ENCODE data around the gene FAM236D. TPM values are rescaled to one million over a fixed set of nuclear protein-coding genes. Genes with fewer than 3 reads are reported as not detected.
"Not testable (repeated sequence)": the region's sequence is repeated elsewhere in the genome, so short reads cannot be mapped to it uniquely, and the experiment has no call there.

The FAM236D gene
- total RNA-seq, 1 experiment from 2014 or later = not detected

GRCh38 chrX:72776653-72777466 lies 31.1 kb downstream of the FAM236D start, which contains the start of gene DMRTC1B:
Gene DMRTC1B, plus strand, starts transcription at chrX:72776890. Its CDS starts 68,246 bp downstream, at chrX:72845136.
- peak; percentile 89 for ATAC-seq
- intact Hi-C loops (cut with micrococcal nuclease); DNase-seq (ENCODE audit: low read depth, low spot score); H3K36me3 ChIP-seq (ENCODE audit: control insufficient read depth in 1 of 2, insufficient read depth in 2 of 2, low read length in 2 of 2); H2AFZ ChIP-seq (ENCODE audit: low read depth, low read length, poor library complexity, severe bottlenecking); CTCF ChIA-PET; H3K9ac ChIP-seq (ENCODE audit: low read length); H3K9me2 ChIP-seq (ENCODE audit: insufficient read depth); RAD21 ChIA-PET (ENCODE audit: low non-redundant PET in 1 of 2, low total read pairs in 2 of 2, uncharacterized antibody in 2 of 2, unreplicated experiment in 2 of 2); H3K4me2 ChIP-seq (ENCODE audit: low read length); H3K79me2 ChIP-seq (ENCODE audit: insufficient read depth, low read length); BruUV-seq (replicated peaks); H4K20me1 ChIP-seq (ENCODE audit: insufficient read depth); H3K27ac ChIP-seq (ENCODE audit: low read depth, low read length); H3K27me3 ChIP-seq (ENCODE audit: insufficient read depth, low read length); POLR2A ChIA-PET; H3K9me3 ChIP-seq (ENCODE audit: control insufficient read depth in 1 of 2, insufficient read depth in 1 of 2, low read depth in 1 of 2, low read length in 2 of 2); H3K4me1 ChIP-seq (ENCODE audit: control insufficient read depth in 1 of 2, insufficient read depth in 2 of 2, low read length in 2 of 2); H3K4me3 ChIP-seq (replicated peaks in 1 of 2; ENCODE audit: low read depth in 1 of 2, low read length in 2 of 2): not testable (repeated sequence)

GRCh38 chrX:72760454-72760853 lies 47.6 kb downstream of the FAM236D start:
- H3K4me3 ChIP-seq (replicated peaks in 1 of 2; ENCODE audit: low read depth in 1 of 2, low read length in 2 of 2); BruUV-seq (replicated peaks); intact Hi-C loops (cut with micrococcal nuclease); H3K36me3 ChIP-seq (ENCODE audit: control insufficient read depth in 1 of 2, insufficient read depth in 2 of 2, low read length in 2 of 2); H3K27me3 ChIP-seq (ENCODE audit: insufficient read depth, low read length); H3K9ac ChIP-seq (ENCODE audit: low read length); H3K9me3 ChIP-seq (ENCODE audit: control insufficient read depth in 1 of 2, insufficient read depth in 1 of 2, low read depth in 1 of 2, low read length in 2 of 2); H3K79me2 ChIP-seq (ENCODE audit: insufficient read depth, low read length); ATAC-seq; H3K9me2 ChIP-seq (ENCODE audit: insufficient read depth); POLR2A ChIA-PET; H3K4me1 ChIP-seq (ENCODE audit: control insufficient read depth in 1 of 2, insufficient read depth in 2 of 2, low read length in 2 of 2); H4K20me1 ChIP-seq (ENCODE audit: insufficient read depth); DNase-seq (ENCODE audit: low read depth, low spot score); H2AFZ ChIP-seq (ENCODE audit: low read depth, low read length, poor library complexity, severe bottlenecking); CTCF ChIA-PET; H3K27ac ChIP-seq (ENCODE audit: low read depth, low read length); H3K4me2 ChIP-seq (ENCODE audit: low read length); RAD21 ChIA-PET (ENCODE audit: low non-redundant PET in 1 of 2, low total read pairs in 2 of 2, uncharacterized antibody in 2 of 2, unreplicated experiment in 2 of 2): not testable (repeated sequence)

Other genes with a start within 250 kb of the FAM236D start
- 24.1 TPM for gene HDAC8, start 235.4 kb downstream of the FAM236D start, total RNA-seq (2021; ENCODE audit: unreplicated experiment)
- gene PHKA1, start 93.9 kb downstream of the FAM236D start, total RNA-seq (2021; ENCODE audit: unreplicated experiment) = 15.3 TPM
- not detected for gene DMRTC1B, start 31.3 kb downstream of the FAM236D start, total RNA-seq (2021; ENCODE audit: unreplicated experiment)
- not detected for gene FAM236B, start 25.6 kb downstream of the FAM236D start, total RNA-seq (2021; ENCODE audit: unreplicated experiment)
- gene FAM236C, start 104.4 kb upstream of the FAM236D start, total RNA-seq (2021; ENCODE audit: unreplicated experiment) = not detected
- not detected for gene FAM236A, start 130.0 kb upstream of the FAM236D start, total RNA-seq (2021; ENCODE audit: unreplicated experiment)
- gene DMRTC1, start 135.6 kb upstream of the FAM236D start, total RNA-seq (2021; ENCODE audit: unreplicated experiment) = not detected
- gene PABPC1L2B, start 194.7 kb upstream of the FAM236D start, total RNA-seq (2021; ENCODE audit: unreplicated experiment) = not detected

Measured in HCT116 (cell line).